Esophagus muscularis mucosa (tissue), 4 donors: ENCODE data around the gene GPR32. TPM values are rescaled to one million over a fixed set of nuclear protein-coding genes. Genes with fewer than 3 reads are reported as not detected.

Experiments
- DNase-seq: peaks from one replicate; pipeline ENCODE4 v3.0.0-alpha.2; 2017; ENCODE audit errors: extremely low spot score
- H3K27ac ChIP-seq, 4 donors: fragments of 200-600 bp; sonication (generic); replicated peaks in 1 of 4; 1 replicate in 3 of 4; 2 replicates in 1 of 4; pipeline ENCODE4 v1.5.1; 2016 to 2019; ENCODE audit warnings: mild to moderate bottlenecking in 1 of 4
- H3K27me3 ChIP-seq, 4 donors: fragments of 200-600 bp; sonication (generic); one replicate each; pipeline versions ENCODE4 v1.5.1 to v1.6.0; 2016 to 2019
- H3K36me3 ChIP-seq, 4 donors: fragments of 200-600 bp; sonication (generic); one replicate each; pipeline ENCODE4 v1.5.1; 2016 to 2019
- H3K4me1 ChIP-seq, 4 donors: fragments of 200-600 bp; sonication (generic); one replicate each; pipeline ENCODE4 v1.5.1; 2016 to 2019
- H3K4me3 ChIP-seq, 4 donors: fragments of 200-600 bp; sonication (generic); 1 replicate in 2 of 4; 2 replicates in 2 of 4; pipeline ENCODE4 v1.5.1; 2016 to 2019; ENCODE audit warnings: mild to moderate bottlenecking in 4 of 4, moderate library complexity in 1 of 4
- H3K9me3 ChIP-seq, 4 donors: fragments of 200-600 bp; sonication (generic); 1 replicate in 3 of 4; 2 replicates in 1 of 4; pipeline ENCODE4 v1.5.1; 2016 to 2019
- CTCF ChIP-seq, 3 experiments: fragments of 200-600 bp in 2 of 3; fragments of 450-650 bp in 1 of 3; sonication (generic) in 2 of 3; IDR thresholded peaks; one replicate each; pipeline ENCODE4 v1.5.1; 2017 to 2019; ENCODE audit warnings: antibody characterized with exemption in 3 of 3, mild to moderate bottlenecking in 2 of 3, moderate library complexity in 1 of 3
- EP300 ChIP-seq: sonication (generic); formaldehyde crosslinking; IDR thresholded peaks from one replicate; pipeline ENCODE4 v1.6.1; 2017; ENCODE audit warnings: antibody characterized with exemption
- POLR2A ChIP-seq: fragments of 450-650 bp; IDR thresholded peaks from one replicate; pipeline ENCODE4 v1.6.1; 2017; ENCODE audit warnings: antibody characterized with exemption, moderate library complexity, mild to moderate bottlenecking, low read depth
- POLR2AphosphoS5 ChIP-seq, 2 donors: sonication (generic); formaldehyde crosslinking; IDR thresholded peaks; one replicate each; pipeline ENCODE4 v1.6.1; 2017; ENCODE audit warnings: antibody characterized with exemption in 2 of 2
- WGBS: methylation state at CpG from one replicate; pipeline ENCODE4 v1.1.5; 2018; 5-methylcytosine and 5-hydroxymethylcytosine counted together
- intact Hi-C: fragments of 100-400 bp; cut with DNase I; formaldehyde crosslinking; loops from one replicate; pipeline ENCODE4 v1.15.1; 2023
- total RNA-seq, 4 donors: library from RNA; depleted of rRNA; stranded (reverse); fragments of >200 nt; gene quantifications; one replicate each; pipeline versions ENCODE4 v1.1.0 to v1.2.1, GENCODE V29; 2016

The GPR32 gene
- total RNA-seq, 4 donors from 2014 or later: not detected

GRCh38 chr19:50739132-50739913 is 30.9 kb upstream of the GPR32 start:
- Histone ChIP-seq H3K36me3 (no peaks in the 10 kb centered on the region), H3K4me1 (no peaks in the 10 kb centered on the region), H3K4me3 (no peak overlapping the region), H3K27me3 (peaks cover 0 to 93% (median 9%) of the 10 kb centered on the region in 4 donors), H3K27ac (no peak overlapping the region), H3K9me3 (no peaks in the 10 kb centered on the region)
- TF ChIP-seq CTCF (IDR thresholded peaks at IDR 0.05) (no peak), POLR2AphosphoS5 (IDR thresholded peaks at IDR 0.05) (no peak), POLR2A (no peak), EP300 (no peak)
- no peak for DNase-seq
- intact Hi-C loops: no loop called here
- 85% methylated on average over 23 of the region's 23 CpGs for WGBS

GRCh38 chr19:50739914-50740426 is 30.3 kb upstream of the GPR32 start:
- 58% methylated on average over 11 of the region's 11 CpGs for WGBS
- no peak for DNase-seq

GRCh38 chr19:50741179-50741933 is 28.9 kb upstream of the GPR32 start:
- Histone ChIP-seq H3K4me3 (no peak overlapping the region), H3K27ac (no peak overlapping the region), H3K36me3 (no peaks in the 10 kb centered on the region), H3K9me3 (no peaks in the 10 kb centered on the region), H3K27me3 (peaks cover 0 to 82% (median 6%) of the 10 kb centered on the region in 4 donors), H3K4me1 (no peaks in the 10 kb centered on the region)
- 71% methylated on average over 18 of the region's 18 CpGs for WGBS
- intact Hi-C loops: no loop called here
- no peak for DNase-seq
- TF ChIP-seq CTCF (IDR thresholded peaks at IDR 0.05) (no peak), POLR2A (no peak), POLR2AphosphoS5 (IDR thresholded peaks at IDR 0.05) (no peak), EP300 (no peak)

More at GRCh38 chr19:50739914-50740426, 30.3 kb upstream of the GPR32 start:
- Histone ChIP-seq H3K9me3 (no peaks in the 10 kb centered on the region), H3K4me3 (no peak overlapping the region), H3K4me1 (no peaks in the 10 kb centered on the region), H3K36me3 (no peaks in the 10 kb centered on the region), H3K27ac (no peak overlapping the region), H3K27me3 (peaks cover 0 to 92% (median 9%) of the 10 kb centered on the region in 4 donors)
- intact Hi-C loops: no loop called here
- no peak for TF ChIP-seq EP300
- no peak for TF ChIP-seq POLR2AphosphoS5 (IDR thresholded peaks at IDR 0.05)
- TF ChIP-seq POLR2A: no peak
- no peak for TF ChIP-seq CTCF (IDR thresholded peaks at IDR 0.05)

GRCh38 chr19:50743537-50743936 is 26.7 kb upstream of the GPR32 start:
- 87% methylated on average over 6 of the region's 6 CpGs for WGBS
- DNase-seq: no peak
- H3K27me3 ChIP-seq: peaks cover 0 to 77% (median 7%) of the 10 kb centered on the region in 4 donors

More at GRCh38 chr19:50743537-50743936, 26.7 kb upstream of the GPR32 start:
- Histone ChIP-seq H3K4me1 (no peaks in the 10 kb centered on the region), H3K9me3 (no peaks in the 10 kb centered on the region), H3K27ac (no peak overlapping the region), H3K36me3 (no peaks in the 10 kb centered on the region), H3K4me3 (no peak overlapping the region)
- intact Hi-C loops: no loop called here
- no peak for TF ChIP-seq POLR2AphosphoS5 (IDR thresholded peaks at IDR 0.05)
- TF ChIP-seq EP300: no peak
- TF ChIP-seq POLR2A: no peak
- TF ChIP-seq CTCF (IDR thresholded peaks at IDR 0.05): no peak
